Suprapubic skin (tissue), 4 donors: ENCODE measurements around the gene APC2. TPM values are rescaled to one million over a fixed set of nuclear protein-coding genes. Genes with fewer than 3 reads are reported as not detected.
A peak's percentile ranks its signal among the peaks of the same experiment; 100 is the strongest.

ENCODE experiments used
- DNase-seq, 2 donors: peaks; one replicate each; pipeline ENCODE4 v3.0.0-alpha.2; 2019; ENCODE audit warnings: low spot score in 2 of 2
- H3K27ac ChIP-seq: fragments of 200-600 bp; sonication (generic); one replicate; pipeline ENCODE4 v1.5.1; 2019
- H3K27me3 ChIP-seq: fragments of 200-600 bp; sonication (generic); one replicate; pipeline ENCODE4 v1.5.1; 2019
- H3K36me3 ChIP-seq: fragments of 200-600 bp; sonication (generic); one replicate; pipeline ENCODE4 v1.5.1; 2019
- H3K4me1 ChIP-seq: fragments of 200-600 bp; sonication (generic); one replicate; pipeline ENCODE4 v1.5.1; 2019
- H3K4me3 ChIP-seq: fragments of 200-600 bp; sonication (generic); one replicate; pipeline ENCODE4 v1.5.1; 2019; ENCODE audit warnings: mild to moderate bottlenecking
- H3K9me3 ChIP-seq: fragments of 200-600 bp; sonication (generic); one replicate; pipeline ENCODE4 v1.5.1; 2019
- CTCF ChIP-seq, 2 donors: fragments of 200-600 bp in 1 of 2; fragments of 450-650 bp in 1 of 2; sonication (generic) in 1 of 2; IDR thresholded peaks; one replicate each; pipeline ENCODE4 v1.5.1; 2016 to 2019; ENCODE audit warnings: antibody characterized with exemption in 2 of 2, mild to moderate bottlenecking in 1 of 2, moderate library complexity in 1 of 2
- EP300 ChIP-seq: sonication (generic); formaldehyde crosslinking; IDR thresholded peaks from one replicate; pipeline ENCODE4 v1.6.1; 2017; ENCODE audit warnings: antibody characterized with exemption
- POLR2A ChIP-seq, 2 donors: fragments of 450-650 bp; IDR thresholded peaks; one replicate each; pipeline ENCODE4 v1.6.1; 2017; ENCODE audit warnings: antibody characterized with exemption in 2 of 2, mild to moderate bottlenecking in 2 of 2, moderate library complexity in 2 of 2
- POLR2AphosphoS5 ChIP-seq, 3 donors: sonication (generic); formaldehyde crosslinking; IDR thresholded peaks; one replicate each; pipeline ENCODE4 v1.6.1; 2017; ENCODE audit warnings: antibody characterized with exemption in 3 of 3
- WGBS: methylation state at CpG from one replicate; pipeline ENCODE4 v1.1.5; 2018; 5-methylcytosine and 5-hydroxymethylcytosine counted together
- total RNA-seq, 4 donors: library from RNA; depleted of rRNA; stranded (reverse); fragments of >200 nt; gene quantifications; one replicate each; pipeline ENCODE4 v1.1.0, GENCODE V29; 2016

Gene APC2
- total RNA-seq, 4 donors from 2014 or later: 0.08 to 0.30 (median 0.26) TPM; not detected in 1

DNA sequence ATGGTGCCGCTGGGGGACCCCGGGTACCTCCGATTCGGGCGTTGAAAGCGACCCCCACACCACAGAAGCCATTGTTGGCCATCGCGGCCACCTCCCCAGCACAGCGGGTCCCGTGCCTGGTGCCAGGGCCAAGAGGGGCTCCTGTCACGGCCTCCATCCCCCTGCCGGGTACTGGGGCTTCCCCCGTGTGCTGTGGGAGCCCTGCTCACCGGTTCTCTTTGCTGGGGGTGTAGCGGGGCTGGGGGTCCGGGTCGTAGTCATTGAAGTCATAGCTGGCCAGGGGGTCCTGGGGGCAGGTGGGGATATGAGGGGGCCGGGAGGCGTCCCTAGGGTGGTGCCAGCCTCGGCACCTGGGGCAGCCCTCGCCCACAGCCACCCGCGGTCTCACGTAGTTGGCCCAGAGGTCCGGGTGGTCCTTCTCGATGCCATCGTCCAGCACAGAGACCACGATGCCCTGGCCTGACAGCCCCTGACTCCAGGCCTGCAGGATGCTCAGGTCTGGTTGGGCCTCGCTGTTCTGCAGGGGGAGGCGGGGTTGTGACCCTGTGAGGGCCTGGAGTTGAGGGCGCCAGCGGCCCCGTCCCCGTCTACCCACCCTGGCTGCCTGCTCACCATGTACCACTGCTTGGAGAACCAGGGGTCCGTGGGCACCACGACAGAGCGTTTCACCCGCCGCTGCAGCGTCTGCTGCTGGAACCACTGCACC lies 37.8 kb downstream of the APC2 start:
- DNase-seq: peak in 1 of 2 donors; percentile 71
- H3K9me3 ChIP-seq: no peaks in the 10 kb centered on the region
- no peak overlapping the region for H3K27ac ChIP-seq
- H3K4me1 ChIP-seq: peaks cover 21% of the 10 kb centered on the region
- no peaks in the 10 kb centered on the region for H3K27me3 ChIP-seq
- TF ChIP-seq EP300 (no peak), CTCF (IDR thresholded peaks at IDR 0.05) (no peak), POLR2AphosphoS5 (IDR thresholded peaks at IDR 0.05) (no peak), POLR2A (IDR thresholded peaks at IDR 0.05) (no peak)
- 91% methylated on average over 9 of the region's 40 CpGs for WGBS
- H3K36me3 ChIP-seq: no peaks in the 10 kb centered on the region
- no peak overlapping the region for H3K4me3 ChIP-seq

GRCh38 chr19:1488282-1488601 lies 38.3 kb downstream of the APC2 start:
- Histone ChIP-seq H3K36me3 (no peaks in the 10 kb centered on the region), H3K27ac (no peak overlapping the region), H3K27me3 (no peaks in the 10 kb centered on the region), H3K4me3 (no peak overlapping the region), H3K4me1 (peaks cover 21% of the 10 kb centered on the region), H3K9me3 (no peaks in the 10 kb centered on the region)
- 92% methylated on average over 11 of the region's 11 CpGs for WGBS
- DNase-seq: no peak
- TF ChIP-seq POLR2AphosphoS5 (IDR thresholded peaks at IDR 0.05) (no peak), EP300 (no peak), CTCF (IDR thresholded peaks at IDR 0.05) (no peak), POLR2A (IDR thresholded peaks at IDR 0.05) (no peak)

GRCh38 chr19:1489463-1490310 lies 39.8 kb downstream of the APC2 start:
- 48% methylated on average over 15 of the region's 37 CpGs for WGBS
- peaks cover 21% of the 10 kb centered on the region for H3K4me1 ChIP-seq
- peak overlapping the region; percentile 59 for H3K4me3 ChIP-seq
- no peak for TF ChIP-seq POLR2AphosphoS5 (IDR thresholded peaks at IDR 0.05)
- no peaks in the 10 kb centered on the region for H3K27me3 ChIP-seq
- no peak for DNase-seq
- no peaks in the 10 kb centered on the region for H3K9me3 ChIP-seq
- H3K36me3 ChIP-seq: no peaks in the 10 kb centered on the region
- no peak overlapping the region for H3K27ac ChIP-seq

DNA sequence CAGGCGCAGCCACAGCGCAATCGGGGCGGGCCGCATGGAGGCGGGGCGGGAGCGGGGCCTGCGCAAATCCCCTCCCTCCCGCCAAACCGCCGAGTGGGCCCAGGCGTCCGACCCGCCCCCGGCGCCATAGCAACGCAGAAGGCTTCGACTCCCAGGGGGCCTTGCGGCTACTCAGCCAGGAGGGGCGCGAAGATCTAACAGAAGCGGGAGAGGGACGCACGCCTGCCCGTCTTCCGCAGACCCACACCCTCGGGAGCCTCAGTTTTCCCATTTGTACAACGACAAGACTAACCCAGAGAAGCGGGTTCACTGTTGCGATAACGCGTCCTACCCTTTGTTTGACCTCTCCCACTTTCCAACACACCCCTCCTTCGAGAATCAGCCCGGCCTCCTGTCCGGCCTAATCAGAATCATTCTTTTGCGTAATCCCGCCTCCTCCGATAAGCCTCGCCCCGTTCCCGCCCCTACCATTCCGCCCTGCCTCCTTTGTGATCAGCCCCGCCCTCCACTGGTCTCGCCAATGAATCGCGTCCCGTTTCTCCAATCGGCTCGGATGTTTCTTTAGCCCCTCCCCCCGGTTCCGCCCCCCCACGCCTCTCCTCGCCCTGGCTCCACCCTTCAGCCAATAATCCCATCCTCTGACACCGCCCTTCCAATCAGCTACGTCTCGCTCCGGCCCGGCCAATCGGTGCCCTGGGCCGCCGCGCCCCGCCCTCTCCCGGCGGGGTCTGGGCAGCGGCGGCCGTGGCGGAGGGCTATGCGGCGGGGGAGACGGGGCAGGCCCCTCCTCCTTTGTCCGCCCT lies 40.6 kb downstream of the APC2 start, which contains the start of gene PCSK4:
PCSK4 (minus strand) TSS at position 40 of the 803 bp plus-strand sequence; CDS start at position 36, 4 bp downstream.
- WGBS: 2% methylated on average over 35 of the region's 74 CpGs
- Histone ChIP-seq H3K27me3 (no peaks in the 10 kb centered on the region), H3K4me3 (peak within 1 kb of the TSS; percentile 59), H3K36me3 (no peaks in the 10 kb centered on the region), H3K9me3 (no peaks in the 10 kb centered on the region), H3K4me1 (peaks cover 21% of the 10 kb centered on the region), H3K27ac (peak within 1 kb of the TSS; percentile 42)
- DNase-seq: peak; percentile 100
- TF ChIP-seq EP300 (no peak), POLR2AphosphoS5 (IDR thresholded peaks at IDR 0.05) (peak in 2 of 3 donors; percentile 55 to 57)

DNA sequence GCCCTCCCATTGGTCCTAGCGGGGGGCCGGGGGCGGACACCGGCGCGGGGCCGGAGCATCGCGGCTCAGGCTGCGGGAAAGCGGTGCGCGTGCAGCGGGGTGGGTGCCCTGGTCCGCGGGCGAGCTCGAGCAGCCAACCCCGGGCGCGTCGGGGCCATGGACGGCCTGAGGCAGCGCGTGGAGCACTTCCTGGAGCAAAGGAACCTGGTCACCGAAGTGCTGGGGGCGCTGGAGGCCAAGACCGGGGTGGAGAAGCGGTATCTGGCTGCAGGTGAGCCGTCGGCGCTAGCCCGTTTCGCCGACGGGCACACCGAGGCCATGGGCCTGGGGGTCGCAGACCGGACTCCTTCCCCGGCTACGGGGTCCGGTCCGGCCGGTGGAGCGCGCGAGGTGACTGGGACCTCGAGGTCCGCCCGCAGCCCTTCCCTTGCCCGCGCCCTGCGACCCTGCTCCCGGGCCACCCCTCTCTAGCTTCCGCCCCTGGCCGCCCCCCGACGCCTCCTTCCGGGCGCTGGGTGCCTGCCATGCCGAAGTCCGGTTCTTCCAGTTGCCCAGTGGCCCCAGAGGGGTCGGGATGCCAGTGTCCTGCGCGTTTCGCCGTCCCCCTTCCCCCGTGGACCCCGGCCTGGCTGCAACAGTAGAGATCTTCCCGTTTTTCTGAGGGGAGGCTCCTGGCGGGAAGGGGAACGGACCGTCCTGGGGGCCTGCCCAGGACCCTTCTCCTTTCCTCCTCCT lies 41.4 kb downstream of the APC2 start, which contains the start of gene REEP6:
REEP6 (plus strand) TSS at position 68 of the 735 bp plus-strand sequence; CDS start at position 157, 89 bp downstream.
- TF ChIP-seq CTCF (IDR thresholded peaks at IDR 0.05): no peak
- no peak for TF ChIP-seq POLR2AphosphoS5 (IDR thresholded peaks at IDR 0.05)
- no peak for TF ChIP-seq EP300
- TF ChIP-seq POLR2A (IDR thresholded peaks at IDR 0.05): no peak
- Histone ChIP-seq H3K4me3 (peak within 1 kb of the TSS; percentile 59), H3K36me3 (no peaks in the 10 kb centered on the region), H3K27ac (peak within 1 kb of the TSS; percentile 42), H3K9me3 (no peaks in the 10 kb centered on the region), H3K27me3 (peaks cover 2% of the 10 kb centered on the region), H3K4me1 (peaks cover 25% of the 10 kb centered on the region)
- WGBS: 17% methylated on average over 15 of the region's 73 CpGs
- DNase-seq: no peak
